Suppressor macrophage treated with lipopolysaccharide for 1 hour (primary cell): Measurements from ENCODE around the gene CBX6.
"Not testable (repeated sequence)": the region's sequence is repeated elsewhere in the genome, so short reads cannot be mapped to it uniquely, and the experiment has no call there.

Source experiments
- DNase-seq, 3 donors: peaks; one replicate each; pipeline ENCODE4 v3.0.0-alpha.2; 2020 to 2022

CBX6 gene

GRCh38 chr22:38859581-38860282 lies 12.3 kb downstream of the CBX6 start:
- DNase-seq = no peak

- DNase-seq = no peak
These were observed 13.5 kb downstream of the CBX6 start for GRCh38 chr22:38858492-38858891.

GRCh38 chr22:38854476-38854875 lies 17.5 kb downstream of the CBX6 start:
- DNase-seq = not testable (repeated sequence)

GRCh38 chr22:38853883-38854282 lies 18.1 kb downstream of the CBX6 start:
- not testable (repeated sequence) for DNase-seq

- DNase-seq = no peak
These were observed 18.8 kb downstream of the CBX6 start for GRCh38 chr22:38853196-38853651.

GRCh38 chr22:38852522-38852921 lies 19.5 kb downstream of the CBX6 start:
- no peak for DNase-seq

GRCh38 chr22:38850941-38851849 lies 20.8 kb downstream of the CBX6 start:
- peak in 1 of 3 donors; percentile 24 for DNase-seq

- no peak for DNase-seq
These were observed 21.6 kb downstream of the CBX6 start for GRCh38 chr22:38850399-38850798.

GRCh38 chr22:38849811-38850210 lies 22.2 kb downstream of the CBX6 start:
- no peak for DNase-seq

- DNase-seq = no peak
These were observed 25.6 kb downstream of the CBX6 start for GRCh38 chr22:38846412-38846811.

- no peak for DNase-seq
These were observed 26.8 kb downstream of the CBX6 start for GRCh38 chr22:38845004-38845740.

- DNase-seq = no peak
These were observed 27.6 kb downstream of the CBX6 start for GRCh38 chr22:38844315-38845003.

GRCh38 chr22:38843657-38844314 lies 28.2 kb downstream of the CBX6 start, which contains the start of gene NPTXR:
Gene NPTXR (minus strand): TSS chr22:38844028.
- peak; percentile 64 to 85 (median 74) for DNase-seq

- DNase-seq = peak; percentile 42 to 71 (median 53)
These were observed 28.8 kb downstream of the CBX6 start for GRCh38 chr22:38843201-38843656.

GRCh38 chr22:38842512-38843200 lies 29.4 kb downstream of the CBX6 start:
- DNase-seq = no peak

- DNase-seq = no peak
These were observed 30.4 kb downstream of the CBX6 start for GRCh38 chr22:38841635-38842034.

- no peak for DNase-seq
These were observed 30.8 kb downstream of the CBX6 start for GRCh38 chr22:38841211-38841610.

GRCh38 chr22:38840129-38840528 lies 31.9 kb downstream of the CBX6 start:
- DNase-seq = no peak

- no peak for DNase-seq
These were observed 32.3 kb downstream of the CBX6 start for GRCh38 chr22:38839686-38840085.

- DNase-seq = no peak
These were observed 34.5 kb downstream of the CBX6 start for GRCh38 chr22:38837414-38837928.

- no peak for DNase-seq
These were observed 36.1 kb downstream of the CBX6 start for GRCh38 chr22:38835888-38836301.
